Loucy (cell line): ENCODE data around the gene ZNF780B.
"Not testable (repeated sequence)": the region's sequence is repeated elsewhere in the genome, so short reads cannot be mapped to it uniquely, and the experiment has no call there.

Experiments
- H2AFZ ChIP-seq: fragments of 200-600 bp; sonication (generic); 2 replicates; pipeline ENCODE4 v1.6.0; 2016; ENCODE audit warnings: antibody characterized with exemption, mild to moderate bottlenecking, low read length, moderate library complexity
- H3F3A ChIP-seq: fragments of 200-600 bp; 2 replicates; pipeline ENCODE4 v1.6.0; 2016; ENCODE audit warnings: antibody characterized with exemption, low read depth, mild to moderate bottlenecking
- H3K27me3 ChIP-seq: fragments of 200-600 bp; sonication (generic); 2 replicates; pipeline ENCODE4 v1.6.1; 2014; ENCODE audit warnings: low read length, mild to moderate bottlenecking; ENCODE audit not compliant: insufficient read depth, poor library complexity, severe bottlenecking
- H3K36me3 ChIP-seq: fragments of 200-600 bp; sonication (generic); 2 replicates; pipeline ENCODE4 v1.6.1; 2016; ENCODE audit warnings: low read length; ENCODE audit not compliant: insufficient read depth
- H3K4me1 ChIP-seq: fragments of 200-600 bp; sonication (generic); 2 replicates; pipeline ENCODE4 v1.5.1; 2014; ENCODE audit warnings: low read length, mild to moderate bottlenecking; ENCODE audit not compliant: insufficient read depth, poor library complexity, severe bottlenecking
- H3K4me2 ChIP-seq: fragments of 200-600 bp; sonication (generic); 2 replicates; pipeline ENCODE4 v1.6.0; 2014; ENCODE audit warnings: antibody characterized with exemption, low read length, low read depth, mild to moderate bottlenecking; ENCODE audit not compliant: poor library complexity, severe bottlenecking
- H3K4me3 ChIP-seq: fragments of 200-600 bp; sonication (generic); 2 replicates; pipeline ENCODE4 v1.5.1; 2014; ENCODE audit warnings: low read length, mild to moderate bottlenecking, mixed read lengths; ENCODE audit not compliant: poor library complexity, severe bottlenecking
- H3K79me2 ChIP-seq: fragments of 200-600 bp; sonication (generic); 2 replicates; pipeline ENCODE4 v1.6.1; 2014; ENCODE audit warnings: low read length; ENCODE audit not compliant: insufficient read depth
- H3K9ac ChIP-seq: fragments of 200-600 bp; sonication (generic); 2 replicates; pipeline ENCODE4 v1.6.0; 2014; ENCODE audit warnings: mild to moderate bottlenecking, low read depth, low read length, moderate library complexity; ENCODE audit not compliant: poor library complexity, severe bottlenecking
- H3K9me2 ChIP-seq: fragments of 200-600 bp; sonication (generic); replicated peaks from 2 replicates; pipeline ENCODE4 v1.6.1; 2016; ENCODE audit warnings: low read depth, low read length, mixed read lengths
- H3K9me3 ChIP-seq: fragments of 200-600 bp; sonication (generic); 2 replicates; pipeline ENCODE4 v1.6.1; 2014; ENCODE audit warnings: mild to moderate bottlenecking, antibody characterized with exemption, low read length, low read depth; ENCODE audit not compliant: insufficient read depth
- H4K20me1 ChIP-seq: fragments of 200-600 bp; sonication (generic); 2 replicates; pipeline ENCODE4 v1.6.0; 2014; ENCODE audit warnings: antibody characterized with exemption, low read length, mild to moderate bottlenecking; ENCODE audit not compliant: insufficient read depth, poor library complexity, severe bottlenecking
- EZH2phosphoT487 ChIP-seq: fragments of 200-600 bp; IDR thresholded peaks from 2 replicates; pipeline ENCODE4 v1.6.1; 2018; ENCODE audit warnings: antibody characterized with exemption, mild to moderate bottlenecking, moderate library complexity, borderline replicate concordance
- TF ChIP-seq, protein P1 (sequence below): fragments of 200-600 bp; sonication (generic); conservative IDR thresholded peaks from 2 replicates; pipeline ENCODE4 v1.5.1; 2014; ENCODE audit warnings: mild to moderate bottlenecking, antibody characterized with exemption, low read length

ZNF780B gene

DNA sequence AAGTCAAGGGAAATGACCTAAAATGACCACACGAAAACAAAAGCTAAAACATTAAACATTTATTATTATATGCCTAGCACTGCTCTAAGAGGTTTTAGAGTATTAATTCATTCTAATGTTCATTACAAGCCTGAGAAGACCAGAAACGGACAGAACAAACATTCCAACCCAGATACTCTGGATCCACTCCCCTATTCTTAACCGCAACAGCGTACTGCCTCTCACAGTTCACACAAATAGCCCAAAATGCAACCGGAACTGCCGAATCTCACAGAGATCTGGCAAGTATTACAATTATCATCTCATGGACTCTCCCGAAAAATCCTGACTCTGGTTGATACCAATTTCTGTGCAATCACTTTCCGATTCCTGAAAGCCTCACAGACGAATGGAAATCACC, 1.4 kb downstream of the ZNF780B start:
- Histone ChIP-seq H3K36me3 (no peaks in the 10 kb centered on the region), H3K9me2 (no peaks in the 10 kb centered on the region), H3K27me3 (peaks cover 20% of the 10 kb centered on the region), H4K20me1 (peaks cover 6% of the 10 kb centered on the region), H3K4me3 (peak overlapping the region; percentile 83), H3K9me3 (peaks cover 3% of the 10 kb centered on the region; the same call in 1 of the 2 replicates), H3K4me2 (peak overlapping the region; percentile 93), H3K9ac (peak overlapping the region; percentile 72), H3K79me2 (peaks cover 50% of the 10 kb centered on the region), H2AFZ (no peak overlapping the region), H3F3A (no peaks in the 10 kb centered on the region), H3K4me1 (peaks cover 35% of the 10 kb centered on the region)
- no peak for TF ChIP-seq EZH2phosphoT487
- TF ChIP-seq, protein P1, sequence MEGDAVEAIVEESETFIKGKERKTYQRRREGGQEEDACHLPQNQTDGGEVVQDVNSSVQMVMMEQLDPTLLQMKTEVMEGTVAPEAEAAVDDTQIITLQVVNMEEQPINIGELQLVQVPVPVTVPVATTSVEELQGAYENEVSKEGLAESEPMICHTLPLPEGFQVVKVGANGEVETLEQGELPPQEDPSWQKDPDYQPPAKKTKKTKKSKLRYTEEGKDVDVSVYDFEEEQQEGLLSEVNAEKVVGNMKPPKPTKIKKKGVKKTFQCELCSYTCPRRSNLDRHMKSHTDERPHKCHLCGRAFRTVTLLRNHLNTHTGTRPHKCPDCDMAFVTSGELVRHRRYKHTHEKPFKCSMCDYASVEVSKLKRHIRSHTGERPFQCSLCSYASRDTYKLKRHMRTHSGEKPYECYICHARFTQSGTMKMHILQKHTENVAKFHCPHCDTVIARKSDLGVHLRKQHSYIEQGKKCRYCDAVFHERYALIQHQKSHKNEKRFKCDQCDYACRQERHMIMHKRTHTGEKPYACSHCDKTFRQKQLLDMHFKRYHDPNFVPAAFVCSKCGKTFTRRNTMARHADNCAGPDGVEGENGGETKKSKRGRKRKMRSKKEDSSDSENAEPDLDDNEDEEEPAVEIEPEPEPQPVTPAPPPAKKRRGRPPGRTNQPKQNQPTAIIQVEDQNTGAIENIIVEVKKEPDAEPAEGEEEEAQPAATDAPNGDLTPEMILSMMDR = no peak

DNA sequence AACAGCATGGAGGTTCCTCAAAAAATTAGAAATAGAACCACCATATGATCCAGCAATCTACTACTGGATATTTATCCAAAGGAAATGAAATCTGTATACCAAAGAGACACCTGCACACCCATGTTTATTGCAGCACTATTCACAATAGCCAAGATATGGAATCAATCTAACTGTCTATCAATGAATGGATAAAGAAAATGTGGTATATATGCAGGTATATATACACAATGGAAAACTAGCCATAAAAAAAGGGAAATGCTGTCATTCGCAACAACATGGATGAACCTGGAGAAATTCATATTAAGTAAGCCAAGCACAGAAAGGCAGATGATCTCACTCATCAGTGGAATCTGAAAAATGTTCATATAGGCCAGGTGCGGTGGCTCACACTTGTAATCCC, 2.5 kb downstream of the ZNF780B start:
- H3F3A ChIP-seq = no peaks in the 10 kb centered on the region
- no peak for TF ChIP-seq EZH2phosphoT487
- TF ChIP-seq, protein P1 = no peak
- H3K4me2 ChIP-seq = peak overlapping the region; percentile 93
- H3K9me3 ChIP-seq = no peaks in the 10 kb centered on the region
- peaks cover 50% of the 10 kb centered on the region for H3K79me2 ChIP-seq
- H2AFZ ChIP-seq = no peak overlapping the region
- H3K9ac ChIP-seq = no peak overlapping the region
- H3K4me3 ChIP-seq = peak overlapping the region; percentile 83
- H3K36me3 ChIP-seq = no peaks in the 10 kb centered on the region
- peaks cover 35% of the 10 kb centered on the region for H3K4me1 ChIP-seq
- H4K20me1 ChIP-seq = peaks cover 6% of the 10 kb centered on the region
- H3K27me3 ChIP-seq = peaks cover 12% of the 10 kb centered on the region
- no peaks in the 10 kb centered on the region for H3K9me2 ChIP-seq

DNA sequence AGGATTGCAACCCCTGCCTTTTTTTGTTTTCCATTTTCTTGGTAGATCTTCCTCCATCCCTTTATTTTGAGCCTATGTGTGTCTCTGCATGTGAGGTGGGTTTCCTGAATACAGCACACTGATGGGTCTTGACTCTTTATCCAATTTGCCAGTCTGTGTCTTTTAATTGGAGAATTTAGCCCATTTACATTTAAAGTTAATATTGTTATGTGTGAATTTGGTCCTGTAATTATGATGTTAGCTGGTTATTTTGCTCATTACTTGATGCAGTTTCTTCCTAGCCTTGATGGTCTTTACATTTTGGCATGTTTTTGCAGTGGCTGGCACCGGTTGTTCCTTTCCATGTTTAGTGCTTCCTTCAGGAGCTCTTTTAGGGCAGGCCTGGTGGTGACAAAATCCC, 14.3 kb downstream of the ZNF780B start:
- not testable (repeated sequence) for H3K9me2 ChIP-seq, H3K9me3 ChIP-seq, H4K20me1 ChIP-seq, H3F3A ChIP-seq, H3K4me2 ChIP-seq, H3K79me2 ChIP-seq, H3K27me3 ChIP-seq, H2AFZ ChIP-seq, H3K4me1 ChIP-seq, H3K9ac ChIP-seq, H3K4me3 ChIP-seq
- peaks cover 33% of the 10 kb centered on the region; the same call in 1 of the 2 replicates for H3K36me3 ChIP-seq

DNA sequence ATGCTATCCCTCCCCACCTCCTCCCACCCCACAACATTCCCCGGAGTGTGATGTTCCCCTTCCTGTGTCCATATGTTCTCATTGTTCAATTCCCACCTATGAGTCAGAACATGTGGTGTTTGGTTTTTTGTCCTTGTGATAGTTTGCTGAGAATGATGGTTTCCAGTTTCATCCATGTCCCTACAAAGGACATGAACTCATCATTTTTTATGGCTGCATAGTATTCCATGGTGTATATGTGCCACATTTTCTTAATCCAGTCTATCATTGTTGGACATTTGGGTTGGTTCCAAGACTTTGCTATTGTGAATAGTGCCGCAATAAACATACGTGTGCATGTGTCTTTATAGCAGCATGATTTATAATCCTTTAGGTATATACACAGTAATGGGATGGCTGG, 18.0 kb downstream of the ZNF780B start:
- H3K4me3 ChIP-seq, H3K27me3 ChIP-seq, H3K9ac ChIP-seq, H3K4me2 ChIP-seq, H3K9me2 ChIP-seq, H3K4me1 ChIP-seq, H4K20me1 ChIP-seq, H3K36me3 ChIP-seq, H3K79me2 ChIP-seq, H2AFZ ChIP-seq, H3F3A ChIP-seq: not testable (repeated sequence)
- H3K9me3 ChIP-seq = peaks cover 30% of the 10 kb centered on the region
